ENCODE measurements around the gene TBL3. TPM values are rescaled to one million over a fixed set of nuclear protein-coding genes. Genes with fewer than 3 reads are reported as not detected.

Gene TBL3
- total RNA-seq, 2 experiments from 2014 or later = 12.7 to 15.5 TPM

- H3K27me3 ChIP-seq (ENCODE audit: control insufficient read depth in 1 of 2, insufficient read depth in 2 of 2, low read length in 2 of 2) = no peaks in the 10 kb centered on the region
- no peaks in the 10 kb centered on the region for H3K9me3 Mint-ChIP-seq
- H3K36me3 Mint-ChIP-seq (ENCODE audit: low read depth) = peaks cover 38% of the 10 kb centered on the region
- DNase-seq (no peak), ATAC-seq (ENCODE audit: poor library complexity) (no peak)
- peaks cover 10% of the 10 kb centered on the region for H3K4me1 ChIP-seq (ENCODE audit: insufficient read depth, low read length)
- intact Hi-C loops (cut with DNase I, micrococcal nuclease) = no loop called here
- CTCF ChIA-PET = no interaction called here
- H3K4me3 Mint-ChIP-seq = no peak overlapping the region
- H3K9me3 ChIP-seq (ENCODE audit: control insufficient read depth in 1 of 2, insufficient read depth in 1 of 2, low read length in 2 of 2) = no peaks in the 10 kb centered on the region
- TF ChIP-seq CTCF (IDR thresholded peaks at IDR 0.05) = no peak
- H3K36me3 ChIP-seq (ENCODE audit: insufficient read depth, low read length) = peaks cover 60% of the 10 kb centered on the region
- peaks cover under 1% of the 10 kb centered on the region for H3K4me1 Mint-ChIP-seq (ENCODE audit: low read depth)
- no peak overlapping the region for H3K27ac ChIP-seq (ENCODE audit: low read depth in 1 of 2, low read length in 2 of 2)
- no peak overlapping the region for H3K27ac Mint-ChIP-seq
- POLR2A ChIA-PET = no interaction called here
- no peak overlapping the region for H3K4me3 ChIP-seq (ENCODE audit: low read length)
- H3K27me3 Mint-ChIP-seq = no peaks in the 10 kb centered on the region
Measured at GRCh38 chr16:1998852-1999801, 27.3 kb downstream of the TBL3 start.

GRCh38 chr16:1999866-2000514 lies 28.1 kb downstream of the TBL3 start:
- CTCF ChIA-PET = no interaction called here
- Mint-ChIP-seq H3K9me3 (no peaks in the 10 kb centered on the region), H3K4me3 (no peak overlapping the region), H3K27me3 (no peaks in the 10 kb centered on the region), H3K4me1 (ENCODE audit: low read depth) (no peaks in the 10 kb centered on the region), H3K27ac (no peak overlapping the region), H3K36me3 (ENCODE audit: low read depth) (peaks cover 38% of the 10 kb centered on the region)
- ATAC-seq (ENCODE audit: poor library complexity) (no peak), DNase-seq (no peak)
- intact Hi-C loops (cut with DNase I, micrococcal nuclease) = no loop called here
- TF ChIP-seq CTCF (IDR thresholded peaks at IDR 0.05) = no peak
- no peaks in the 10 kb centered on the region for H3K9me3 ChIP-seq (ENCODE audit: control insufficient read depth in 1 of 2, insufficient read depth in 1 of 2, low read length in 2 of 2)
- H3K27me3 ChIP-seq (ENCODE audit: control insufficient read depth in 1 of 2, insufficient read depth in 2 of 2, low read length in 2 of 2) = no peaks in the 10 kb centered on the region
- H3K27ac ChIP-seq (ENCODE audit: low read depth in 1 of 2, low read length in 2 of 2) = no peak overlapping the region
- no peak overlapping the region for H3K4me3 ChIP-seq (ENCODE audit: low read length)
- peaks cover 62% of the 10 kb centered on the region for H3K36me3 ChIP-seq (ENCODE audit: insufficient read depth, low read length)
- peaks cover 18% of the 10 kb centered on the region for H3K4me1 ChIP-seq (ENCODE audit: insufficient read depth, low read length)
- POLR2A ChIA-PET = no interaction called here

- H3K36me3 ChIP-seq (ENCODE audit: insufficient read depth, low read length) = peaks cover 64% of the 10 kb centered on the region
- intact Hi-C loops (cut with DNase I, micrococcal nuclease) = no loop called here
- TF ChIP-seq CTCF (IDR thresholded peaks at IDR 0.05) = no peak
- Mint-ChIP-seq H3K36me3 (ENCODE audit: low read depth) (peaks cover 38% of the 10 kb centered on the region), H3K27me3 (no peaks in the 10 kb centered on the region), H3K4me1 (ENCODE audit: low read depth) (peaks cover 6% of the 10 kb centered on the region), H3K4me3 (no peak overlapping the region), H3K27ac (no peak overlapping the region), H3K9me3 (no peaks in the 10 kb centered on the region)
- no peaks in the 10 kb centered on the region for H3K9me3 ChIP-seq (ENCODE audit: control insufficient read depth in 1 of 2, insufficient read depth in 1 of 2, low read length in 2 of 2)
- H3K27ac ChIP-seq (ENCODE audit: low read depth in 1 of 2, low read length in 2 of 2) = no peak overlapping the region
- POLR2A ChIA-PET = no interaction called here
- ATAC-seq (ENCODE audit: poor library complexity) (no peak), DNase-seq (no peak)
- H3K27me3 ChIP-seq (ENCODE audit: control insufficient read depth in 1 of 2, insufficient read depth in 2 of 2, low read length in 2 of 2) = no peaks in the 10 kb centered on the region
- H3K4me3 ChIP-seq (ENCODE audit: low read length) = no peak overlapping the region
- H3K4me1 ChIP-seq (ENCODE audit: insufficient read depth, low read length) = peaks cover 27% of the 10 kb centered on the region
- CTCF ChIA-PET = no interaction called here
Measured at GRCh38 chr16:2001035-2001434, 29.2 kb downstream of the TBL3 start.

All from CD4-positive, alpha-beta T cell (primary cell).